NB4 (cell line): ENCODE data around the gene TRPC1.

Experiments
- MYC ChIP-seq: IDR thresholded peaks from 2 replicates; pipeline ENCODE4 v1.6.1; 2011; ENCODE audit warnings: low read depth, low read length
- POLR2A ChIP-seq: IDR thresholded peaks from 2 replicates; pipeline ENCODE4 v1.6.1; 2011; ENCODE audit warnings: mild to moderate bottlenecking; ENCODE audit not compliant: insufficient read length; ENCODE audit errors: extremely low read depth
- TF ChIP-seq, protein P1 (sequence below): IDR thresholded peaks from one replicate; pipeline ENCODE4 v1.5.1; 2012; ENCODE audit warnings: low read depth, low read length
- TF ChIP-seq, protein P2 (sequence below): IDR thresholded peaks from 2 replicates; pipeline ENCODE4 v1.6.1; 2011; ENCODE audit warnings: low read depth, low read length

DNA sequence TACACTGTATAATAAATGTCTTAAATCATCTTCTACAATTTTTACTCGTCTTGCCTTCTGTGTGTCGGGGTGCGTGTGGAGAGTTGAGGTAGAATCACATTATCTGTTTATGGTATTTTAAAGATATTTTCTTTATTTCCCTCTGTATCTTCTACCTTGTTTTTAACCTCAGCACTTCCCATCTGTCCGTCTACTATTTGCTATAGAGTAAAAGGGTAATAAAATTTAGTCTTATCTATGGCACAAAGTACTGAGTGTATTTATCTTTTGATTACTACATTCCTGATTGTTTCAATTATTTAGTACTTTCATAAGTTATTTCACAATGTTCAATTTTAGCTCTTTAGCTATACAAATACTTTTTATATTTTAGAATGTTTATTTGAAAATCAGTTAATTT is 62.2 kb downstream of the TRPC1 start:
- TF ChIP-seq, protein P1, sequence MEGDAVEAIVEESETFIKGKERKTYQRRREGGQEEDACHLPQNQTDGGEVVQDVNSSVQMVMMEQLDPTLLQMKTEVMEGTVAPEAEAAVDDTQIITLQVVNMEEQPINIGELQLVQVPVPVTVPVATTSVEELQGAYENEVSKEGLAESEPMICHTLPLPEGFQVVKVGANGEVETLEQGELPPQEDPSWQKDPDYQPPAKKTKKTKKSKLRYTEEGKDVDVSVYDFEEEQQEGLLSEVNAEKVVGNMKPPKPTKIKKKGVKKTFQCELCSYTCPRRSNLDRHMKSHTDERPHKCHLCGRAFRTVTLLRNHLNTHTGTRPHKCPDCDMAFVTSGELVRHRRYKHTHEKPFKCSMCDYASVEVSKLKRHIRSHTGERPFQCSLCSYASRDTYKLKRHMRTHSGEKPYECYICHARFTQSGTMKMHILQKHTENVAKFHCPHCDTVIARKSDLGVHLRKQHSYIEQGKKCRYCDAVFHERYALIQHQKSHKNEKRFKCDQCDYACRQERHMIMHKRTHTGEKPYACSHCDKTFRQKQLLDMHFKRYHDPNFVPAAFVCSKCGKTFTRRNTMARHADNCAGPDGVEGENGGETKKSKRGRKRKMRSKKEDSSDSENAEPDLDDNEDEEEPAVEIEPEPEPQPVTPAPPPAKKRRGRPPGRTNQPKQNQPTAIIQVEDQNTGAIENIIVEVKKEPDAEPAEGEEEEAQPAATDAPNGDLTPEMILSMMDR, result no peak
- TF ChIP-seq POLR2A (no peak), MYC (no peak)
- TF ChIP-seq, protein P2, sequence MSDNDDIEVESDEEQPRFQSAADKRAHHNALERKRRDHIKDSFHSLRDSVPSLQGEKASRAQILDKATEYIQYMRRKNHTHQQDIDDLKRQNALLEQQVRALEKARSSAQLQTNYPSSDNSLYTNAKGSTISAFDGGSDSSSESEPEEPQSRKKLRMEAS, result no peak
